ENCODE measurements around the gene STX18. TPM values are rescaled to one million over a fixed set of nuclear protein-coding genes. Genes with fewer than 3 reads are reported as not detected.

The STX18 gene
- polyA plus RNA-seq, 1 experiment: 27.0 TPM

- H3K27me3 ChIP-seq (ENCODE audit: control insufficient read depth, insufficient read depth, low read length): no peaks in the 10 kb centered on the region
- no peak for TF ChIP-seq CTCF (IDR thresholded peaks at IDR 0.05; ENCODE audit: low read depth, low read length)
- H3K9me3 ChIP-seq (ENCODE audit: control insufficient read depth, insufficient read depth, low read length): no peaks in the 10 kb centered on the region; the same call in 1 of the 2 replicates
- ChIA-PET CTCF (interaction anchor here (0.7 kb wide), 1 partner anchor 9 kb away, joined by 3 read pairs; no protein-coding TSS in a partner anchor), POLR2A (no interaction called here)
- no peak for DNase-seq (ENCODE audit: low read depth, low spot score)
- H3K27ac ChIP-seq (ENCODE audit: low read depth, low read length): no peak overlapping the region
- H3K4me3 ChIP-seq (ENCODE audit: low read depth, low read length): no peak overlapping the region
Measured at GRCh38 chr4:4437798-4438470, 103.9 kb downstream of the STX18 start.

- Histone ChIP-seq H3K9me3 (ENCODE audit: control insufficient read depth, insufficient read depth, low read length) (no peaks in the 10 kb centered on the region; the same call in 1 of the 2 replicates), H3K27me3 (ENCODE audit: control insufficient read depth, insufficient read depth, low read length) (no peaks in the 10 kb centered on the region), H3K4me3 (ENCODE audit: low read depth, low read length) (no peak overlapping the region), H3K27ac (ENCODE audit: low read depth, low read length) (no peak overlapping the region)
- ChIA-PET CTCF (interaction anchor here (0.6 to 1.1 kb wide), 5 partner anchors 16 to 450 kb away, joined by 3 to 14 read pairs (median 4); no protein-coding TSS in a partner anchor), POLR2A (no interaction called here)
- no peak for TF ChIP-seq CTCF (IDR thresholded peaks at IDR 0.05; ENCODE audit: low read depth, low read length)
- DNase-seq (ENCODE audit: low read depth, low spot score): no peak
Measured at GRCh38 chr4:4436244-4436823, 105.5 kb downstream of the STX18 start.

- no peak for TF ChIP-seq CTCF (IDR thresholded peaks at IDR 0.05; ENCODE audit: low read depth, low read length)
- H3K27ac ChIP-seq (ENCODE audit: low read depth, low read length): no peak overlapping the region
- no peaks in the 10 kb centered on the region for H3K27me3 ChIP-seq (ENCODE audit: control insufficient read depth, insufficient read depth, low read length)
- no peak for DNase-seq (ENCODE audit: low read depth, low spot score)
- POLR2A ChIA-PET: no interaction called here
- CTCF ChIA-PET: interaction anchor here (0.7 to 0.9 kb wide), 2 partner anchors 18 to 43 kb away, joined by 3 to 5 read pairs; no protein-coding TSS in a partner anchor
- no peaks in the 10 kb centered on the region; the same call in 1 of the 2 replicates for H3K9me3 ChIP-seq (ENCODE audit: control insufficient read depth, insufficient read depth, low read length)
- H3K4me3 ChIP-seq (ENCODE audit: low read depth, low read length): no peak overlapping the region
Measured at GRCh38 chr4:4433941-4434340, 107.9 kb downstream of the STX18 start.

- CTCF ChIA-PET: interaction anchor here (1.0 to 2.9 kb wide), 7 partner anchors 8 to 173 kb away, joined by 3 to 24 read pairs (median 13); no protein-coding TSS in a partner anchor
- H3K9me3 ChIP-seq (ENCODE audit: control insufficient read depth, insufficient read depth, low read length): no peaks in the 10 kb centered on the region
- TF ChIP-seq CTCF (IDR thresholded peaks at IDR 0.05; ENCODE audit: low read depth, low read length): no peak
- POLR2A ChIA-PET: no interaction called here
- H3K27ac ChIP-seq (ENCODE audit: low read depth, low read length): no peak overlapping the region
- no peak overlapping the region for H3K4me3 ChIP-seq (ENCODE audit: low read depth, low read length)
- no peak for DNase-seq (ENCODE audit: low read depth, low spot score)
- H3K27me3 ChIP-seq (ENCODE audit: control insufficient read depth, insufficient read depth, low read length): no peaks in the 10 kb centered on the region
Measured at GRCh38 chr4:4432341-4433125, 109.3 kb downstream of the STX18 start.

Data from AG04450 (cell line).